Stimulated activated CD4-positive, alpha-beta T cell treated with anti-CD3 and anti-CD28 coated beads, Interleukin-1b, Interleukin-23, amount 100 ng/mL, for 1 hour (primary cell): ENCODE measurements around the gene CRYBA4.

Experiments
- DNase-seq, 2 donors: peaks; one replicate each; pipeline ENCODE4 v3.0.0-alpha.2; 2020; ENCODE audit warnings: low read depth in 2 of 2

The CRYBA4 gene

DNA sequence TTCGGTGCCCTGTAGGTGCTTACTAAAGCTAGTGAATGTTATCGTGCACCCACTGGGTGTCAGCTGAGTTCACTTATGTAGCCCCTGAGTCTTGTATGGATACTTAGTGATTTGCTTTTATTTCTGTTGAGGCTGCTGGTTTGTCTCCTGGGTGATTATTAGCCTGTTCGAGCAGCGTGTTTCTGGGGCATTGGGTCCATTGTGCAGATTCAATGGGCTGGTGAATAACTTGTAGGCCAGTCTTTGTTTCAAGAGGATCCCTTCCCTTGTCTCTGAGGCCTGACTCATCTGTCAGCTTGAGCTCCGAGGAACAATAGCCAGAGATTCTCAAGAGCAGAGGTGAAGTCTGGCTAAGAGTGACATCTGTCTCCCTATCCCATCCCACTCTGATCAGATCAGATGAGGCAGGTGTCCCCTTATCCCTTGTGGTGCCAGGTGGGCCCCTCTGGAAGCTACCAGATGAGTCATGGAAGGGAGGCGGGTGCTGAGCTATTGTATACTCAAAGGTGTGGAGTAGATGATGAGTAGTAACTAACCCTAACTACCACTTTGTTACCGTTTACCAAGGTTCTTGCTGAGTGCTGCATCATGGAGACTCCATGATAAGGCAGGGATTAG is 39.3 kb downstream of the CRYBA4 start:
- DNase-seq: no peak

DNA sequence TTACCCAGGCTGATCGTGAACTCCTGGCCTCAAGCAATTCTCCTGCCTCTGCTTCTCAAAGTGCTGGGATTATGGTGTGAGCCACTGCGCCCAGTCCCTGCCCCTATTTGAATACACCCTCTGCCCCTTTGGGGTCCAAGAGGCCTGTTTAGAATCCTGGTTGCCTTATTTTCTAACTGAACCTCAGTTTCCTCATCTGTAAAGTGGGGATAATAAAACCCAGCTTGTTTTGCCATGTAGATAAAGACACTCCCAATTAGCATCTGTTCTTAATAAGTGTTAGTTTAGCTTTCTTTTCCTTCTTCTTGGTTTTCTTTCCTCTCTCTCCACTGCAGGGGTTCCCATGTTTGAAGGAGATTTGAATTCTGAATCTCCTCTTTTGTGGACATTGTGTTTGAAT is 40.4 kb downstream of the CRYBA4 start:
- DNase-seq: no peak

DNA sequence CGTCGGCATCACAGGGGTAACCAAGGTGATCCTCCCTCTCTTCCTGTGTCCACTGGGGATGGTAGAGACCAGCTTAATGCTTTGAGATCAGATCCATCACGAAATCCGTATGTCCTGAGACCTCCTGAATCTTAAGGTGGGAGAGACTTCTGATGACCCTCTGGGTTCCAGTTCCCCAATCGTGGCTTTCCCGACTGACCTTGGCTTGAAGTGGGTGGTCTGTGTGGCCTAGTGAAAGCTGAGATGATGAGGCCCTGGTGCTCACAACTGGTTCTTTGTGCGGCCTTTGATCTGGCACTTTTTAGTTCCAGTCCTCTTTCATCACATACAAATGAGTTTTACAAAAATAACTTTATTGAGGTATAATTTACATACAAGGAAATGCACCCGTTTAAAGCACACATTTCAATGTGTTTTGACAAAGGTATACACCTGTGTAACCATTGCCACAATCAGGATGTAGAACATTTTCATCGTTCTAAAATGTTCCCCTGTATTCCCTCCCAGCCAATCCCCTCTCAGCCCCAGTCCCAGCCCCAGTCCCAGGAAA is 41.7 kb downstream of the CRYBA4 start:
- DNase-seq: no peak

DNA sequence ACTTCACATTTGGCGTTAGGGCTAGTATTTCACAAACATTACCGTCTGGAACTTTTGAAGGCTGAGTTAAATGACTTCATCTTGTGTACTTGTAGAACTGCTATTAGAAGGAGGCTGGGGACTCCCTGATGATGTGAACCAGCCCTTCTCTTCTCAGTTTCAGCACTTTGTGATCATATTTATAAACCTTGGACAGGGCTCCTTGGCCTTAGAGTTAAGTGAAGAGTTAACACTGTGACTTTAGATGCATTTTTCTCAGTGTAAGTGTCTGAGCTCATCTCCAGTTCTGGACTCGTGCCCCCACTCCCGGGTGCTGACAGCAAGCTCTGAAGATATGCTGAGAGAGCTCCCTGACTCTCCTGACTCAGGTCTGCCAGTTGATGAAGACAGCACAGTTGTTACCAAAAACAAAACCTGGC is 44.1 kb downstream of the CRYBA4 start:
- no peak for DNase-seq

DNA sequence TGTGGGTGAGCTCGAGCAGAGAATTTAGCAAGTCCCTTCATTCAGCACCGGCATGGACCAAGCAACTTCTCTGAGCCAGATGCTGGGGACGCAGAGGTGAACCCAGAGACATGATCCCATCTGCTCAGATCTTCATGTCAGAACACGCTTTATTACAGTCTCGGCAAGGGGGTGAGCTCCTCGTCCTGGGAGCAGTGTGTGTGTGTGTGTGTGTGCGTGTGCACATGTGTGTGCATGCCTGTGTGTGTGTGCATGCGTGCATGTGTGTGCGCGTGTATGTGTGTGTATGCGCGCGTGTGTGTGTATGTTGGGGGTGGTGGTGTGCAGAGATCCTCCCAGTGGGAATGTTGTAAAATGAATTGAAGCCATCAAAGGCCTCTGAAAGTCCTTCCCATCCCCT is 45.4 kb downstream of the CRYBA4 start:
- DNase-seq: no peak

DNA sequence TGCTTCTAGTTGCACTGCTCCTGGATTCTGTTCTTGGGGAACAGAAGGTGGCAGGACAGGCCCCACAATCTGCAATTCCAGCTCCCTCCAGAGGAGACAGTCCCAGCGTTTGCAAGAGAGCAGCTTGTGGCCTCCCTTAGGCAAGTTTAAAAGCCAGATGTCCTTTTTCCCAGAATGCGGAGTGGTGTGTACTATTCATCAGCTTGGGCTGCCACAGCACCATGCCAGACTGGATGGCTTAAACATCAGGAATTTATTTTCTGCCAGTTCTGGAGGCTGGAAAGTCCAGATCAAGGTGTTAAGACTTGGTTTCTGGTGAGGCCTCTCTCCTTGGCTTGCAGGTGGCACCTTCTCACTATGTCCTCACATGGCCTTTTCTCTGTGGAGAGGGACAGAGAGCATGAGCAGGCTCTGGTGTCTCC is 47.3 kb downstream of the CRYBA4 start:
- DNase-seq: no peak

DNA sequence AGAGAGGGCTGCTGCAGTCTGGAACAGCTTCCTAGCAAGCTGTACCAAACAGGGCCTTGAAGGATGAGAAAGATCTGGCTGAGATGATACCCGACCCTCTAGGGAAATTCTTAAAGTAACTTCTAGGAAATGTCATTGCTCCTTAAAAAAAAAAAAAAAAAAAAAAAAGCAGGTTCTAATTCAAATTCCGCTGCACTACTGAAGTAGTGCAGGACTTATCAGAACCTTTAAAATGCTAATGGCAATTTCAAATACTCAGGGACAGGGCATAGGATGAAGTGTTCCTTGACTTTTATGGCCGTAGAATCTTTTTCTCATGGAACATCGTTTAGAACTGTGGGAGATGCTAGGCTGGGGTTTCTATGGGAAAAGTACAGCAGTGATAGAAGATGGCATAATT is 48.7 kb downstream of the CRYBA4 start:
- DNase-seq: no peak

DNA sequence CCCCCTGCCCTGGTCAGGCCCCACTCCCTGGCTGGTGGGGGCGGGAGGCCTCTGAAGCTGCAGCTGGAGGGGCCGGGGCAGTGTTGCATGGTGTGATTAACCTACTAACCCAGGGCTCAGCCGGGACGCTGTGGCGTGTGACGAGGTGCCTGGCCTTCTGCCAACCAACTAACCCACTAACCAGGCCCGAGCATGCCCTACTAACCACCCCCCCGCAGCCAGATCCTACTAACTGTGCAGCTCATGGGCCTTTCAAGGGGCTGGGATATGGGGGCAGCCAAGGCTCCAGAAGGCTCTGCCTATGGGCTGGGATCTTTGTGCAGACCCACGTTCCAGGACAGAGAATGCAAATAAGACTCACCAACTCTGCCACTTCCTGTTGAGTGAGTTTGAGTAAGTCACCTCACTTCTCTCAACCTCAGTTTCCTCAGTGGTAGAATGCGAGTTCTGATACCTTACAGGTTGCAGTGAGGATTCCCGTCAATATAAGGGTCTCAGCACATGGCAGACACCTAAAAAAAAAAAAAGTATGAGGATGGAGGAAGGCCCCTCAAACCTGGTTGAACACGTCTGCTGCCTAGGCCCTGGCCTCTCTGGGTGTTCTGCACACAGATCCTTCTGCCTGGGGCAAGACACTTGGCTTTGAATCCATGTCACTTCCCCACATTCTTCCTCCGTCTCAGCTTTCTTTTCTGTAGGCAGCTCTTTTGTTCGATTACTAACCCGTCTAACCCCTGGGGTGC is 49.7 kb downstream of the CRYBA4 start:
- DNase-seq: peak; percentile 33 to 53

DNA sequence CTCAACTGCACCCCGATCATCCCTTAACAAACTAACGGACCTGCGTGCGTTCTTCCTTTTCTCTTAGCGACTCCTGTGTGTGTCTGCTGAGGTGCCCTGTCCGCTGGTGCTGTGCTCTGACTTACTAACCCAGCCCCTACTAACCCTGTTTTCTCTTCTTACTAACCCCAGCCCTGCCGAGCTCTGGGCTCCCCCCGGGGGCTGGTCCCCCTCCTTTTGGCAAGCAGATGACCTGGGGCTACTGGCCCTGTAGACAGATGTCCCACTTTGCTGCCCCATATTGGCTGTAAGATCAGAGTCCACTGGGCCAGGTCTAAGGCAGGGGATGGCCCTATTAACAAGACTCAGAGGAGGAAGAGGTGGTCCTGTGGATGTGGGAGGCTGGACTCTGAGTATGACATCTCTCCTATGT is 50.3 kb downstream of the CRYBA4 start:
- no peak for DNase-seq

DNA sequence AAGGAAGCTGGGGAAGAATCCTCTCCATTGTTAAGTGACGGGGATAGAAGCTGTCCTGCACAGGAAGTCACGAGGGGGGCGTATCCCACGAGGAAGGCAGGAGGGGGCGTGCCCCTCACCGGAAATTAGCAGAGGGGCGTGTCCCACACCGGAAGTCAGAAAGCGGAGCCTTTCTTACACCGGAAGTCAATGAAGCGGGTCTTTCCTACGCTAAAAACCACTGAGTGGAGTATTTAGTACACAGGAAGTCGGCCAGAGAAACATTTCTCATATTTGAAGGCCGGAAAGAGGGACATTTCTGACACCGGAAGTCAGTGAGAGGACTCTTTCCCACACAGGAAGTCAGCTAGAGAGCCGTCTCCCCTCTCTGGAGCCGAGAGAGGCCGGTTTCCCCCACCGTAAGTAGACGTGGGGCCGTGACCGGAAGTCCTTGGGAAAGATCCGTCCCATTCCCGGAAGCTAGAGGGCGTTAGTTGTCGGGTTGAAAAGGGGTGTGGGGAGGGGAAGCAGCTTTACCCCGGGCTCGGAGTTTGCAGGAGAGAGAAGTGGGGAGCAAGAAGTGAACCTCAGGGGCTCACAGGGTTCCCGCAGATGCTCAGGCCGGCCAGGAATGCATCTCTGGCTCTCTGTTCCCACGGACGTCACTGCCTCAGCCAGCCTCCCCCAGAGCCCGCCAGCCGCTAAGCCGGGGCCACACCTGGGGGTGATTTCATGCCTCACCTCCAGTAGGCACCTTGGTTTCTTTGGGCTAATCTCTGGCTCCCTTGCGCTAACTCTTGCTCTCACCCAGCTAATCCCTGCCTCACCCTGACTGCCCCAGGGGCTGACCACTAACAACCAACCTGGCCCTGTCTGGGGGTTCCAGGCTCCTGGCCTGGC is 51.1 kb downstream of the CRYBA4 start:
- peak; percentile 78 to 82 for DNase-seq

DNA sequence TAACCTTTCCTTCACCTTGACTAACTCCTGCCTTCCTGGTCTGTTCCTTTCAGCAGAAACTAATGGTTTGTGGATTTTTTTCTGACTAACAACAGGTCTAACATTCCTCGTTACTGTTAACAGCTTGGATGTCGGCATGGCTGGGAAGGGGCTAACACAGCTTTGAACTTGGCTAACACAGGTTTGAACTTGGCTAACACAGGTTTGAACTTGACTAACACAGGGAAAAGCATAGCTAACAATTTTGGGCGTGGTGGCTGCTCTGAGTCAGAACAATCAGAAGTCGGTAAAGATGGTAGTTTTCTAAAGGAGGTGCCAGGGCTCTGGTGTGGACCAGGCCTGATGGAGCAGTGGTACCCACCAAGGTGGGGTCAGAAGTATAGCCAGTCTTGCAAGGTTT is 51.7 kb downstream of the CRYBA4 start:
- no peak for DNase-seq

DNA sequence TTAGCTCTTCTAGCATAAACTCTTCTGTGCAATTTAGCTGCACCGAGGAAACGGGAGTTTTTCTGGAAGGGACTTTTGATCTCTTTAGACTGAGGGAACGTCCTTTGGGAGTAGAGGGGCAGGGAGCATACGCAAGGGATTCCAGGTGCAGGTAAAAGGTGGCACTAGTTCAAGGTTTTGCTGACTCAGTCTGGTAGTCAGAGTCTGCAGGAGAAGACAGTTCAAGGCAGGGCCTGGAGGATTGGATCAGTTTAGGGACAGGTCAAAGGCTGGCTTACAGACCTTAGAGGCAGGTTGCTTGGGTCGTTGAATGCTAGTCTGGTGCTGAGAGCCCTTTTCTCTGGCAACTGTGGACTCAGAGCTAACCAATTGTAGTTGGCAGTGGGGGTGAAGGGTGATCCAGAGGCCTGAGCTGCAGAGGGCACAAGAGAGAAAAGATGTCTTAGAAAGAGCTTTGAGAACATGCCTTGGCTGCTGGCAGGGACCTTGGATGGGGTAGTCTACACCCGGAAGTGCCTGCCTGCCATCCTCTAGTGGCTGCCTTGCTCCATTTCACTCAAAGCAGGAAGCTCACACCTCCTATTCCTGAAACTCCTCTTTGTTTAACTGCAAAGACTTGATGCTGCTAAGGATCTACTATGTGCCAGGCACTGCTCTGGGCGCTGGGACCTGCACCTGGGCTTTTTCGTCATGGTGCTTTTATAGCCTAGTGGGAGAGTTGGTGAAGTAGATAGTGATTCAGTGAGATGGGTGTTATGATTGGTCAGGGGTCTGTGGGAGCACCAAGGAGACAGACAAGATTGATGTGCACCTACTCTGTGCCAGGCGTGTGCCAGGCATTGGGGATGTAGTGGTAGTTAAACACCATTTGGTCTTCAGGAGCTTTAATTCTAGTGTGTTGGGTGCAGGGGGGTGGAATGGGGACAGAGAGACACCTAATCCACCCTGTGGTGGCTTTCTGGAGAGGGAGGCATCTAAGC is 52.7 kb downstream of the CRYBA4 start:
- no peak for DNase-seq

DNA sequence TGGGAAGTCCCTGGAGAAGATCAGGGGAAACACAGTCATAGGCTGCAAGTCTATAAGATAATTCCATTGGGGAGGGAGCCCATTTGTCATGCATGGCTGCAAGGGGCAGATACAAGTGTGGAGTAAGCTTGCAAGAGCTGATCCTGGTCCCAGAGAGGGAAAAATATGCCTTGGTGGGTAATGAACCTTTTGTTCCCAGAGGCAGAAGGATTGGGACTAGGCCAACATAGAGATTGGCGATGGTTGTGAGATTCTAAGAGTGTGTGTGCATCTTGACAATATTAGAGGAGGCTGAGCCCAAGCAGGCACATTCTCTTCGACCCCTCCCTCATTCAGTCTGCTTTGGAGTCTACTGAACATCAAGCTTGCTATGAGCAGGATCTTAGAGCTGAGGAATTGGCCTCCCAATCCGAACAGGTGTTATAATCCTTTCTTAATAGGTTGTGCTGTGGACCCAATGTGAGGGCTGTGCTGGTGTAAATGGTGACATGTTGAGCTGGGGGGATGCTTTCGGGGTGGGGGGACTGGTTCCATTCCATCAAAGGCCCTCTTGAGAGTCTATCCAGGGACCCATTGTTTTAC is 54.0 kb downstream of the CRYBA4 start:
- DNase-seq: no peak

DNA sequence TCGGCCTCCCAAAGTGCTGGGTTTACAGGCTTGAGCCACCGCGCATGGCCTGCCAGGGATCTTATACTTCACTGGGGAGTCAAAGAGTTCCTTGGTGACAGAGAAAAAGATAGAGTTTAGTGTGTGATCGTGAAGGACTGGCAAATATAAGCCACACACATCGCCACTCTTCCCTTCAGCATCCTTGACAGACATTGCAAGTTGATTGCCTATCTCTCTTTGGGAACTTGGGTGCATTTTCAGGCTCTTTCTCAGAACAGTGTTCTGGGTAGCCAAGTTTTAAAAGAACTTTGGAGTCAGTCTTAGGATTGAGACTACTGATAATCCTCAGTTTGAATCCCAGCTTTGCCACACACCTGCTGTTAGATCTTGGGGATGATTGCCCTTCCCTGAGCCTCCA is 55.5 kb downstream of the CRYBA4 start:
- no peak for DNase-seq

DNA sequence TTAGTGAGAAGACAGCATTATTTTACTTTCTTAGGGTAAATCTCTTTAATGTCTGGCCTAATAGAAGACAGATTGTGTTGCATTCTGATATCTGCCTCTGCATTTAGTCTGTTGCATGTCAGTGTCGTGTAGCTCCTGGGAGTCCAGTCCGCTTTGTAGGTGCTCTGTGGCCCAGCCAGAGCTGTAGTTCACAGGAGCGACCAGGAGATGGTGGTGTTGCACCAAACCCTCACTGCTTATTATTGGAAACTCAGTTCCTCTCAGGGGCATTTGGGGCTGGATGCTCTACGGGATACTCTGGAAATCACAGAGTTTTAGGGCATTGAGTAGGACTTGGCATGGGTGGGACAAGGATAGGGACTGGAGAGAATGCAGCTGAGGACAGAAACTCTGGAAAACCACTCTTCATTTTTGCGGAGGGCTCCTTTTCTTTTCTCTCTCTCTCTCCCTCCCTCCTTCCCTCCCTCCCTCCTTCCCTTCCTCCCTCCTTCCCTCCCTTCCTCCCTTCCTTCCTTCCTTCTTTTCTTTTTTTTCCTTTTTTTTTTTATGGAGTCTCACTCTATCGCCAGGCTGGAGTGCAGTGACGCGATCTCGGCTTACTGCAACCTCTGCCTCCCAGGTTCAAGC is 57.4 kb downstream of the CRYBA4 start:
- DNase-seq: peak; percentile 28 to 53
